SK-MEL-5 (cell line): ENCODE results near the gene TPSAB1. TPM values are rescaled to one million over a fixed set of nuclear protein-coding genes. Genes with fewer than 3 reads are reported as not detected.
"Not testable (repeated sequence)": the region's sequence is repeated elsewhere in the genome, so short reads cannot be mapped to it uniquely, and the experiment has no call there.

Experiments used
- DNase-seq: peaks from one replicate; pipeline ENCODE4 v3.0.0-alpha.2; 2016; ENCODE audit warnings: low read depth, low spot score
- in situ Hi-C: cut with HindIII; loops from 2 replicates; pipeline ENCODE4 v1.10.0; 2016; ENCODE audit warnings: low sequenced_read_pairs, high pct_unique_total_duplicates, low pct_unique_long_range_greater_than_20kb
- total RNA-seq: library from RNA; depleted of rRNA; stranded (reverse); fragments of >200 nt; shearing (Covaris generic); gene quantifications from 2 replicates; pipeline ENCODE4 v1.2.3, GENCODE V29; 2014

TPSAB1 gene
- total RNA-seq, 1 experiment from 2014 or later: not detected

DNA sequence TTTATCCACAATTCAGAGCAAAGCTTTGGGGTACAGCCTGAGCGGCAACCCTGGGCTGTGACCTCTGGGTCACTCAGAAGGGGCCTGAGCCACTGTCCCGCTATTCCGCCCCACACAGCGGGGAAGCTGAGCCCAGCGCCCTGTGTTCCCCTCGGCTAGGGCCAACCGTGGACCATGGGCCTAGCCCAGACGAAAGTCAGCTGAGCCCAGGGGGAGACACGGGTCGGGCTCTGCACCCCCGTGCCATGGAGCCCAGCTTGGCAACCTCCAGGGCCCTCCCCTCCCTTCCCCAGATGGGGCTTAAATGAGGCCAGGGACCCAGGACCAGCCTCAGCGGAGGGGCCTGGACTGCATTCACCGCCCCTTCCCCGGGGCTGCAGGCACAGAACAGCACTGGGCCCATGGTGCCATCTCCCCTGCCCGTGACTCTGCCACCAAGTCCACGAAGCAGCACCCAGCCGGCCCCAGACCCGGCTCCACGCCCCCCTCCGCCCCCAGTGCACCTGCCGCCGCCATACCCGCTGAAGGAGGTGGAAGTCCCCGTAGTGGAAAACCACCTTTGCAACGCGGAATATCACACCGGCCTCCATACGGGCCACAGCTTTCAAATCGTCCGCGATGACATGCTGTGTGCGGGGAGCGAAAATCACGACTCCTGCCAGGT, 17.2 kb downstream of the TPSAB1 start:
- DNase-seq: no peak
- in situ Hi-C loops: no loop called here

- in situ Hi-C loops: no loop called here
- DNase-seq: no peak
Observed at GRCh38 chr16:1258225-1258600, 17.7 kb downstream of the TPSAB1 start.

GRCh38 chr16:1258906-1259759, 18.6 kb downstream of the TPSAB1 start:
- DNase-seq: no peak
- in situ Hi-C loops: no loop called here

DNA sequence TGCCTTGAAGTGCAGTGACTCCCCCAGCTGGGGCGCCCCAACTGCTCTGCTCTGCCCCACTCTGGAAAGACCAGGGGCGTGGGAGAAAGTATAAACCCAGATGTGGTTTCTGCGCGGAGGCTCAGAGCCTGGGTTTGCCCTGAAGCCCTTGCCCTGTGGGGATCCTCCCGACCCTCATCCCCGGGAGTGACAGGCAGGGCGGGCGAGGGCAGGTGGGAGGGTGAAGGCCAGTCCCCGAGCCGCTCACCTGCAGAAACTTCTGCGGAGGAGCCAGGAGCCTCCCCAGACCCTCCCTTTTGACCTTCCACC, 19.2 kb downstream of the TPSAB1 start:
- in situ Hi-C loops: no loop called here

GRCh38 chr16:1260101-1260680, 19.7 kb downstream of the TPSAB1 start:
- no peak for DNase-seq
- in situ Hi-C loops: no loop called here

More for the DNA sequence above, 19.2 kb downstream of the TPSAB1 start:
- DNase-seq: no peak

- in situ Hi-C loops: no loop called here
- DNase-seq: no peak
Observed at GRCh38 chr16:1261131-1261892, 20.8 kb downstream of the TPSAB1 start.

- in situ Hi-C loops: no loop called here
- DNase-seq: no peak
Observed at GRCh38 chr16:1262210-1262845, 21.8 kb downstream of the TPSAB1 start.

- DNase-seq: no peak
- in situ Hi-C loops: no loop called here
Observed at GRCh38 chr16:1262846-1263221, 22.3 kb downstream of the TPSAB1 start.

DNA sequence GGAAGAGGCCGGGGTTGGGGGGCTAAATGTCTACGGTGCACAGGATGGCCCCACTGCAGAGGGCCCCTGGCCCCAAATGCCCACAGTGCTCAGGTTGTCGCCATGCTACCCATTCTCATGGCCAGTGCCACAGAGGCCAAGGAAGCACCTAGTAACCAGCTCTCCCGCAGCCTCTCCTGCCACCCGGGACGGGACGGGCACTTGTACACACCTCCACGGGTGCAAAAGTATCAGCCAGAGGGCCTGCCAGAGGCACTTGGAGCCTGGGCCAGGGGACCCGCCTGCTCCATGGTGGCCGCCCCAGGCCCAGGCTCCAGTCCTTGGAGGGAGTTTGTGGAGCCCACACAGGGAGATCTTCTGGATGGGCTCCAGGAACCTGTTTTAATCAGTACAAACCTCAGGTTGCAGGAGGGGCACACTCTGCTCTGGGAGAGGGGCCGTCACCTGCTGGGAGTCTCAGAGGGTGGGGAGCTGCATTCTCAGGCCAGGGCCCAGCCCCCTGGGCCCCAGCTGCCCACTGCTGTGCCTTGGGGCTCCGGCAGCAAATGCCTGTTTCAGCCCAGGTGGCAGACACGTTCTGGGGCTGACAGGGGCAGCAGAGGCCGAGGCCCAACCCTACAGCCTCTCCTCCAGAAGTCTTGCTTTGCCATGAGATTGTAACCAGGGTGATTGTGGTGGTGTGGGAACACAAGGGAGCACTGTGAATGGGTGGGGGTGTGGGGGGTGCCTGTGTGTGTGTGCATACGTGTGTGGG, 23.3 kb downstream of the TPSAB1 start:
- in situ Hi-C loops: no loop called here
- DNase-seq: no peak

DNA sequence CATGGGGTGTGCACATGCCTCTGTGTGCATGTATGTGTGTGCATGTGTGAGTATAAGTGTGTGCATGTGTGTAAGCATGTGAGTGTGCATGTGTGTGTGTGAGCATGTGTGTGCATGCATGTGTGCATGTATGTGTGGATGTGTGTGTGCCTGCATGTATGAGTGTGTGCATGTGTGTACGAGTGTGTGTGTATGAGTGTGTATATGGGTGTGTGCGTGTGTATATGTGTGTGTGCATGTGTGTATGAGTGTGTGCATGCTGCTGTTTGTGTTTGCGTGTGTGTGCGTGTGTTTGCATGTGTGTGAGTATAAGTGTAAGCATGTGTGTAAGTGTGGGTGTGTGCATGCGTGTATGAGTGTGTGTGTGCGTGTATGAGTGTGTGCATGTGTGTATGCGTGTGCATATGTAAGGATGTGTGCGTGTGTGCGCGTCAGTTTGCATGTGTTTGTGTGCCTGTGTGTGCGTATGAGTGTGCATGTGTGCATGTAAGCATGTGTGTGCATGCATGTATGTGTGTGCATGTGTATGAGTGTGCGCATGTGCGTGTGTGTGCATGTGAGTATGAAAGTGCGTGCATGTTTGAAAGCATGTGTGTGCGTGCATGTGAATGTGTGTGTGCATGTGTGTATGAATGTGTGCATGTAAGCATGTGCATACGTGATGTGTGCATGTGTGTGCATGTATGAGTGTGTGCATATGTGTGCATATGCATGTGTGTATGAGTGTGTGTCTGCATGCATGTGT, 24.0 kb downstream of the TPSAB1 start:
- no peak for DNase-seq
- in situ Hi-C loops: no loop called here

GRCh38 chr16:1265090-1265630, 24.7 kb downstream of the TPSAB1 start:
- DNase-seq: no peak
- in situ Hi-C loops: no loop called here

- DNase-seq: no peak
- in situ Hi-C loops: no loop called here
Observed at GRCh38 chr16:1265826-1266225, 25.3 kb downstream of the TPSAB1 start.

GRCh38 chr16:1269418-1269817, 28.9 kb downstream of the TPSAB1 start:
- in situ Hi-C loops: not testable (repeated sequence)

DNA sequence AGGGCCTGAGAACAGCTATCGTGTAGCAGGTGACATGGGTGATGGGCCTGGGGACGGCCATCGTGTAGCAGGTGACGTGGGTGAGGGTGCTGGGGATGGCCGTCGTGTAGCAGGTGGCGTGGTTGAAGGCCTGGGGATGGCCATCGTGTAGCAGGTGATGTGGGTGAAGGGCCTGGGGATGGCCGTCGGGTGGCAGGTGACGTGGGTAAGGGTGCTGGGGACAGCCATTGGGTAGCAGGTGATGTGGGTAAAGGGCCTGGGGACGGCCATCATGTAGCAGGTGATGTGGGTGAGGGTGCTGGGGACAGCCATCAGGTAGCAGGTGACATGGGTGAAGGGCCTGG, 30.8 kb downstream of the TPSAB1 start:
- in situ Hi-C loops: no loop called here
- DNase-seq: no peak

More at GRCh38 chr16:1269418-1269817, 28.9 kb downstream of the TPSAB1 start:
- not testable (repeated sequence) for DNase-seq

DNA sequence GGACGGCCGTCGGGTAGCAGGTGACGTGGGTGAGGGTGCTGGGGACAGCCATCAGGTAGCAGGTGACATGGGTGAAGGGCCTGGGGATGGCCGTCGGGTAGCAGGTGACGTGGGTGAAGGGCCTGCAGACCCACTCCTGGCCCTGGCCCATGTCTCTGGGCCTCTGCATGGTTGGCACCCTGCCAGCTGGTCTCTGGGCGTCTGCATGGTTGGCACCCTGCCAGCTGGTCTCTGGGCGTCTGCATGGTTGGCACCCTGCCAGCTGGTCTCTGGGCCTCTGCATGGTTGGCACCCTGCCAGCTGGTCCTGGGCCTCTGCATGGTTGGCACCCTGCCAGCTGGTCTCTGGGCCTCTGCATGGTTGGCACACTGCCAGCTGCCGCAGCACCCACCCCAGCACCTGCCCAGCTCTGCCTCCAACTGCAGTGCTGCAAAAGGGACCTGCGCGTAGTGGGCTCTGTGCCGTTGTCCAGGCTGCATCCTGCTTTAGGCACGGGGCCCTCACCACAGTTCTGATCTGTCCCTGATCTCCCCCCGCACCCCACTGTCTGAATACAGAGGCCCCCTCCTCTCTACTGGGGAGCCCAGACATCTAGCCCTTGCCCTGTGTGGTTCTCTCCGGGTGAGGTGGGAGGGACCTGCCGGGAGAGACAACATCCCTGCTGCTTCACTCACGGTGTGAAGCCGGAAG, 31.4 kb downstream of the TPSAB1 start:
- DNase-seq, in situ Hi-C loops: not testable (repeated sequence)
